Breast epithelium (tissue), 3 donors: ENCODE data around the gene TSEN15.

Experiments used
- POLR2A ChIP-seq: fragments of 450-650 bp; IDR thresholded peaks from one replicate; pipeline ENCODE4 v1.6.1; 2016; ENCODE audit warnings: antibody characterized with exemption, mild to moderate bottlenecking, moderate library complexity
- POLR2AphosphoS5 ChIP-seq, 3 donors: sonication (generic); formaldehyde crosslinking; IDR thresholded peaks; one replicate each; pipeline ENCODE4 v1.6.1; 2017; ENCODE audit warnings: antibody characterized with exemption in 3 of 3
- TF ChIP-seq, protein P1 (sequence below), 3 donors: fragments of 450-650 bp; IDR thresholded peaks; one replicate each; pipeline ENCODE4 v1.5.1; 2016 to 2017; ENCODE audit warnings: antibody characterized with exemption in 3 of 3, mild to moderate bottlenecking in 3 of 3, moderate library complexity in 3 of 3

DNA sequence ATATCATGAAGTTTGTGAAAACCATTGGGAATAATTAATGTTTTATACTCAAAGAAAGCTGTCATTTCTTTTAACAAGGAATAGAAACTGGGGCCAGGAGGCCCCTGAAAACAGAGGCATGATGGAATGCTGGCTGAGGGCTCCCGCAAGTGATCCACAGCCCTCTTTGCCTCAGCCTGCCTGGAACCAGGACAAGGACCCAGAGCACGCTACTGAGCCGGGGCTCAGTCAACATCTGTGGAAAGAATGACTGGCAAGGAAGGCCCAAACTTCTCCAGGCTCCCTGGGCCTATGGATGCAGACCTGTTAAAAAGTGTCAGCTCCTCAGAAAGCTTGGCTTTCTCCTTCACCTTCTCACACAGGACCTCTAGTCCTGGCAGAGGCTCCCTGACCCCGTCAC, 46.6 kb upstream of the TSEN15 start:
- TF ChIP-seq POLR2A = no peak
- TF ChIP-seq, protein P1, sequence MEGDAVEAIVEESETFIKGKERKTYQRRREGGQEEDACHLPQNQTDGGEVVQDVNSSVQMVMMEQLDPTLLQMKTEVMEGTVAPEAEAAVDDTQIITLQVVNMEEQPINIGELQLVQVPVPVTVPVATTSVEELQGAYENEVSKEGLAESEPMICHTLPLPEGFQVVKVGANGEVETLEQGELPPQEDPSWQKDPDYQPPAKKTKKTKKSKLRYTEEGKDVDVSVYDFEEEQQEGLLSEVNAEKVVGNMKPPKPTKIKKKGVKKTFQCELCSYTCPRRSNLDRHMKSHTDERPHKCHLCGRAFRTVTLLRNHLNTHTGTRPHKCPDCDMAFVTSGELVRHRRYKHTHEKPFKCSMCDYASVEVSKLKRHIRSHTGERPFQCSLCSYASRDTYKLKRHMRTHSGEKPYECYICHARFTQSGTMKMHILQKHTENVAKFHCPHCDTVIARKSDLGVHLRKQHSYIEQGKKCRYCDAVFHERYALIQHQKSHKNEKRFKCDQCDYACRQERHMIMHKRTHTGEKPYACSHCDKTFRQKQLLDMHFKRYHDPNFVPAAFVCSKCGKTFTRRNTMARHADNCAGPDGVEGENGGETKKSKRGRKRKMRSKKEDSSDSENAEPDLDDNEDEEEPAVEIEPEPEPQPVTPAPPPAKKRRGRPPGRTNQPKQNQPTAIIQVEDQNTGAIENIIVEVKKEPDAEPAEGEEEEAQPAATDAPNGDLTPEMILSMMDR (IDR thresholded peaks at IDR 0.05) = no peak
- TF ChIP-seq POLR2AphosphoS5 (IDR thresholded peaks at IDR 0.05) = no peak
